M059J (cell line): ENCODE data around the gene KIF24. TPM values are rescaled to one million over a fixed set of nuclear protein-coding genes. Genes with fewer than 3 reads are reported as not detected.
"Not testable (repeated sequence)": the region's sequence is repeated elsewhere in the genome, so short reads cannot be mapped to it uniquely, and the experiment has no call there.

Source experiments
- DNase-seq: peaks from one replicate; pipeline ENCODE4 v3.0.0-alpha.2; 2012; ENCODE audit warnings: low read depth
- total RNA-seq: library from RNA; depleted of rRNA; stranded (reverse); fragments of >200 nt; shearing (Covaris generic); gene quantifications from 2 replicates; pipeline ENCODE4 v1.2.3, GENCODE V29; 2014; rRNA removed

The KIF24 gene, protein sequence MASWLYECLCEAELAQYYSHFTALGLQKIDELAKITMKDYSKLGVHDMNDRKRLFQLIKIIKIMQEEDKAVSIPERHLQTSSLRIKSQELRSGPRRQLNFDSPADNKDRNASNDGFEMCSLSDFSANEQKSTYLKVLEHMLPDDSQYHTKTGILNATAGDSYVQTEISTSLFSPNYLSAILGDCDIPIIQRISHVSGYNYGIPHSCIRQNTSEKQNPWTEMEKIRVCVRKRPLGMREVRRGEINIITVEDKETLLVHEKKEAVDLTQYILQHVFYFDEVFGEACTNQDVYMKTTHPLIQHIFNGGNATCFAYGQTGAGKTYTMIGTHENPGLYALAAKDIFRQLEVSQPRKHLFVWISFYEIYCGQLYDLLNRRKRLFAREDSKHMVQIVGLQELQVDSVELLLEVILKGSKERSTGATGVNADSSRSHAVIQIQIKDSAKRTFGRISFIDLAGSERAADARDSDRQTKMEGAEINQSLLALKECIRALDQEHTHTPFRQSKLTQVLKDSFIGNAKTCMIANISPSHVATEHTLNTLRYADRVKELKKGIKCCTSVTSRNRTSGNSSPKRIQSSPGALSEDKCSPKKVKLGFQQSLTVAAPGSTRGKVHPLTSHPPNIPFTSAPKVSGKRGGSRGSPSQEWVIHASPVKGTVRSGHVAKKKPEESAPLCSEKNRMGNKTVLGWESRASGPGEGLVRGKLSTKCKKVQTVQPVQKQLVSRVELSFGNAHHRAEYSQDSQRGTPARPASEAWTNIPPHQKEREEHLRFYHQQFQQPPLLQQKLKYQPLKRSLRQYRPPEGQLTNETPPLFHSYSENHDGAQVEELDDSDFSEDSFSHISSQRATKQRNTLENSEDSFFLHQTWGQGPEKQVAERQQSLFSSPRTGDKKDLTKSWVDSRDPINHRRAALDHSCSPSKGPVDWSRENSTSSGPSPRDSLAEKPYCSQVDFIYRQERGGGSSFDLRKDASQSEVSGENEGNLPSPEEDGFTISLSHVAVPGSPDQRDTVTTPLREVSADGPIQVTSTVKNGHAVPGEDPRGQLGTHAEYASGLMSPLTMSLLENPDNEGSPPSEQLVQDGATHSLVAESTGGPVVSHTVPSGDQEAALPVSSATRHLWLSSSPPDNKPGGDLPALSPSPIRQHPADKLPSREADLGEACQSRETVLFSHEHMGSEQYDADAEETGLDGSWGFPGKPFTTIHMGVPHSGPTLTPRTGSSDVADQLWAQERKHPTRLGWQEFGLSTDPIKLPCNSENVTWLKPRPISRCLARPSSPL (N-terminal part only)
- 4.6 and 9.0 TPM in 2 replicates for total RNA-seq

DNA sequence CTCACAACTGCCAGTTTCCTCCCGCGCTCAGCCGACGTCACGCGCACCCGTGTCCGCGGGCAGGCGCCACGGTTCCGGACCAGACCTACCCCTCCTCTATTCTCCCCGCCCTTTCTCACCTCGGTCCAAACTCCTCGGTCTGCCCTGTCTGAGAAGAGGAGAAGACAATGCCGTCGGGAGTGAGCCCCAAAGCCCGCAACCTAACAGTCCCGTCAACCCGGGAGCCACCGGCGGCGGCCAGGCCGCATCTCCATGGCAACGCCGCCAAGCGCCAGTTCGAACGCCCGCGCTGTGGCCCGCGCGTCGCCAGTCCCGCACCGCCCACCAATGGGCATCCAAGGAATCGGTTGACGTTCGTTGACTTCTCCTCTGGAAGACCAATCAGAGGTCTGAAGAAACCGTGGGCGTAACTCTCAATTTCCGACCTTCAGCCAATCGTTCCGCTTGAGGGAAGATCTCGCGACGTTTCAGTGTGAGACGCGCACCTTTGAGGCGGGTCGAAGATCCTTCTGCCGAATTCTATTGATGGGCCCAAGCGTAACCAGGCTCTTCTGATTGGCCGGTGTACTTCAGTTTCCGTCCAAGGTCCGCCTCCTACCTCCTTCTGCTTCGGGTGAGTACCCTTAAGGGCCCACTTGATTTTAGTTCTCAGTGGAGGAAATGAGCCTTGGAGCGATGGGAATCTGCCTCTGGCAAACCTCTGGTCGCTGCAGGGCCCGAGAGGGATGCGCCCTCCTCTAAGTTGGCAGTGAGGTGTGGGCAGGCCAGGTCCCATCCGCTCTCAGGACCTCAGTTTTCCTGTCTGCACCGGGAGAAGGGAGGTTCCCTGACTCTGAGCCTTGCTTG, at the start of gene KIF24, which contains the start of gene NUDT2:
Gene KIF24 (minus strand): TSS at position 282 of the 846 bp plus-strand sequence. CDS start 17,922 bp downstream, outside the sequence.
Gene NUDT2 (plus strand): TSS at position 583 of the 846 bp plus-strand sequence. CDS start 9,471 bp downstream, outside the sequence.
- peak; percentile 100 for DNase-seq

DNA sequence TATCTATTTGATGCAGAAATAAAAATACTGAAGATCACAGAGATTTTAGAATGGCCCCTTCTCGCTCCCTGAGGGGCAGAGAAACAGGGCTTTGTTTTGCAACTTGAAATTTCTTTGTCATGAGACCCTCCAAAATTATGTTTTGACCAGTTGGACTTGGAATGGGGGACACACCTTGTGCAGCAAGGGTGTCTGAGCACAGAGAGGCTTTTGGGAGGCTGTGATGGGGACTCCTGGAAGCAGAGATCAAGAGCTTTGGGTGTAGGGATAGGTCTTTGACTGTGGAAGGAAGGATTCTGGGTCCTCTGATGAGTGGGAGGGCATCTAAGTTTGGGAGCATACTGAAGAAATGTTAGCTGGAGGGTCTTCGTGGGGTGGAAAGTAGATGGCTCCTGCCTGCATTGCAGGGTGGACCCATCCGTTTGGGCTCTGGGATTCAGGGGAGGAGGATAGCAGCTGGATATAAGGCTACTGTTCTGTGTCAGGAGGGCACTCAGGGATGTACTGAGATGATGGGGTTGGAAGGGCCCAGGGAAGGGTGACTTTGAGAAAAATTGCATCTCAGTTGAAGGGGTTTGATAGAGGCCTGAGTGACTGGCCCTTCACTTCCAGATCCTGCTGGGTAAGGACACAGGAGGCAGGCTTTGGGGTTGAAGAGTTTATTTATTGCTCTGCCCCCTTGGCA, 49.5 kb upstream of the KIF24 start:
- no peak for DNase-seq

DNA sequence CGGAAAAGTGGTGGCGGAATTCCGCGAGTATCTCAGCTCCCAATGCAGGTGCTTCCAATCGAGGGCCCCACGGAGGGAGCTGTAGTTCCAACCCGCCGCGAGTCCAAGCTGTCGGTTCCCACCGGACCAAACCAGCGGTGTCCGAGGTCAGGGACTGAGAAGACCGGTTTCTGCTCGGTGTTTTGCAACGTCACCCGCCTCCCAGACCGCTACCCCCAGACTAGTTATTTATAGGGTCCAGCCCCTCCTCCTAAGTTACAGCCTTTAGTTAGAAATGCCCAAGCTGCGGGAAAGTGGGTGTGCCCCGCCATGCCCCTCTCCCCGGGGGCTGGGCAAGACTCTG, 48.3 kb upstream of the KIF24 start:
- no peak for DNase-seq

GRCh38 chr9:34376596-34377403, 47.7 kb upstream of the KIF24 start, which contains the start of gene MYORG:
Gene MYORG (minus strand): TSS chr9:34376898. CDS start chr9:34372943, 3,955 bp downstream.
- DNase-seq, result peak; percentile 97

GRCh38 chr9:34375901-34376595, 47.0 kb upstream of the KIF24 start:
- peak; percentile 71 for DNase-seq

- no peak for DNase-seq
Observed at GRCh38 chr9:34374905-34375552, 46.0 kb upstream of the KIF24 start.

GRCh38 chr9:34374339-34374738, 45.3 kb upstream of the KIF24 start:
- DNase-seq, result no peak

- DNase-seq, result no peak
Observed at GRCh38 chr9:34373749-34374148, 44.7 kb upstream of the KIF24 start.

- no peak for DNase-seq
Observed at GRCh38 chr9:34372467-34373011, 43.5 kb upstream of the KIF24 start.

- DNase-seq, result no peak
Observed at GRCh38 chr9:34371886-34372466, 42.9 kb upstream of the KIF24 start.

- DNase-seq, result no peak
Observed at GRCh38 chr9:34370970-34371880, 42.2 kb upstream of the KIF24 start.

DNA sequence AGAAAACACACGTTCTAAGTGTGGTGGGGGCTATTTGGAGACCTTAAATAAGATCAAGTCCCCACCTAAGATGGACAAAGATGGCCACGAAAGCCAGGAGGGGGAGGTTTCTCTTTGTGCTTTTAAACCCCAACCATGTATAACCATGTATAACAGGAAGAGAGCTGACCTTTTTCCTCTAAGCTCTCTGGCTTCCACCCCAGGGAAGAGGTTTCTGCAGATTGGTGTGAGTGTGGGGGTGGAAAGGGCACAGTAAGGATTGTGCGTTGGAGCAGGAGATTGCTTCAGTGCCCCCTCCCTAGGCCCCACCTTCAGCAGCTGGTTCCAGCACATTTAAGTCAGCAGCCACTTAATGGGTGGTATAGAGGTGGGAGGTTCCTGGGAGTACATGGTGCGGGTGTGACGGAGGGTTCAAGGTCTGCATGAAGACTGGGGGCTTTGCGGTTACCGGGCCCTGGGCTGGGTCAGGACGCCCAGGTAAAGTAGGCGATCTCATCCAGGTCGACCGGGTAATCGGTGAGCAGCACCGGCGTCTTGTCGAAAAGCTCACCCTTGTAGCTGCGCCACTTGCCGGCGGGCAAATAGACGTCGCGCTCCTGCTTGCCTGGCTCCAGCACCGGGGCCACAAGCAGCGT, 41.4 kb upstream of the KIF24 start:
- no peak for DNase-seq

GRCh38 chr9:34369636-34370035, 40.6 kb upstream of the KIF24 start:
- no peak for DNase-seq

DNA sequence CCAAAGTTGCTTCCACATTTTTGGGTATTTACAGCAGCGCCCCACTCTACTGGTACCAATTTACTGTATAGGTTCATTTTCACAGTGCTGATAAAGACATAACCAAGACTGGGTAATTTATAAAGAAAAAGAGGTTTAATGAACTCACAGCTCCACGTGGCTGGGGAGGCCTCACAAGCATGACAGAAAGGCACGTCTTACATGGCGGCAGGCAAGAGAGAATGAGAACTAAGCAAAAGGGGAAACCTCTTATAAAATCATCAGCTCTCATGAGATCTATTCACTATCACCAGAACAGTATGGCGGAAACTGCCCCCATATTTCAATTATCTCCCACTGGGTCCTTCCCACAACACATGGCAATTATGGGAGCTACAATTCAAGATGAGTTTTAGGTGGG, 39.7 kb upstream of the KIF24 start:
- DNase-seq, result not testable (repeated sequence)

DNA sequence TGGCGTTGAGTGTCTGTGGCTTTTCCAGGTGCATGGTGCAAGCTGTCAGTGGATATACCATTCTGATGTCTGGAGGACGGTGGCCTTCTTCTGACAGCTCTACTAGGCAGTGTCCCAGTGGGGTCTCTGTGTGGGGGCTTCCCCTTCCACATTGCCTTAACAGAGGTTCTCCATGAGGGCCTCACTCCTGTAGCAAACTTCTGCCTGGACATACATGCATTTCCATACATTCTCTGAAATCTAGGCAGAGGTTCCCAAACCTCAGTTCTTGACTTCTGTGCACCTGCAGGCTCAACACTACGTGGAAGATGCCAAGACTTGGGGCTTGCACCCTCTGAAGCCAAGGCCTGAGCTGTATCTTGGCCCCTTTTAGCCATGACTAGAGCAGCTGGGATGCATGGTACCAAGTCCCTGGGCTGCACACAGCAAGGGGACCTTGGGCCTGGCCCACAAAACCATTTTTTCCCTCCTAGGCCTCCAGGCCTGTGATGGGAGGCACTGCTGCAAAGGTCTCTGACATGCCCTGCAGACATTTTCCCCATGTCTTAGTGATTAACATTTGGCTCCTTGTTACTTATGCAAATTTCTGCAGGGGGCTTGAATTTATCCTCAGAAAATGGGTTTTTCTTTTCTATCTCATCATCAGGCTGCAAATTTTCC, 38.8 kb upstream of the KIF24 start:
- not testable (repeated sequence) for DNase-seq
